Coronary artery (tissue), 2 donors: Measurements from ENCODE around the gene MTFR1L.

Experiments used
- DNase-seq: peaks from one replicate; pipeline ENCODE4 v3.0.0-alpha.2; 2017; ENCODE audit warnings: low spot score
- H3K27ac ChIP-seq, 2 donors: fragments of 200-600 bp; sonication (generic); one replicate each; pipeline ENCODE4 v1.5.1; 2016 to 2019
- H3K4me3 ChIP-seq: fragments of 200-600 bp; sonication (generic); 2 replicates; pipeline ENCODE4 v1.5.1; 2016; ENCODE audit warnings: mild to moderate bottlenecking, moderate library complexity
- TF ChIP-seq, protein P1 (sequence below): fragments of 200-600 bp; sonication (generic); IDR thresholded peaks from one replicate; pipeline ENCODE4 v1.5.1; 2019; ENCODE audit warnings: antibody characterized with exemption

MTFR1L gene

DNA sequence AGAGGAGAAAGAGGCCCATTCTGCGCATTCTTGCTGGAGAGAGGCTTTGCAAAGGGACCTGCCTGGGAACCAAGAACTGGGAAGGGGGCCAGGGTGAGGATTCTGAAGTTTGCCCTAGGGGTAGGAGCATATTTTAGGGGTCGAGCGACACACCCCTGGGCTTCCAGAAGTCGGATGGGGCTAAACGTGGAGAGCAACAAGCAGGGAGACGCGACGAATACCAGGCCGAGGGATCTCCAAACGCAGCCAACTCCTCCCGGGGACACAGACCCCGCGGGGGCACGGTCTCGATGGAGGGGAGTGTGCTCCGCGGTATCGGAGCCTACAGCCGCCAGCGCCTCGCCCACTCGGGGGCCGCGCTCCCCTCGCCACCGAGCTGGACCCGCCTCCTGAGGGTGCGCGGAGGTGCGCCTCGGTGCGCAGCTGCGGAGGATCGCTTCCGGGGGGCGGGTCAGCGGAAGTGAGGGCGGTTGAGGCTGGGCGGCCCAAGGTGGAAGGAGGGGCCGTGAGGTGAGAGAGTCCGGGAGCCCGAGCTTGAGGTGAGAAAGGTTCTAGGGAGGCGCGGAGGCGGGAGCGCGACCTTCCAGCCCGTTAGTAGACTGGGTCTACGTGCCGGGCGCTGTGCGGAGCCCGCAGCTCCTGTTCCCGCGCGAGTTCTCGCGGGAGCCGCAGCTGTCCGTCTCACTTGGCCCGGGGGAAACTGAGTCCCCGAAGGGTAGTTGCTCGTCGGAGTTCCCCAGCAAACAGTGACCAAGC lies at the start of gene MTFR1L:
Gene MTFR1L, plus strand, starts transcription at position 464 of the 756 bp plus-strand sequence. CDS start 3,151 bp downstream, outside the sequence.
- peak; percentile 88 for DNase-seq
- peak within 1 kb of the TSS; percentile 92 for H3K4me3 ChIP-seq
- peak within 1 kb of the TSS; percentile 71 to 93 for H3K27ac ChIP-seq
- TF ChIP-seq, protein P1, sequence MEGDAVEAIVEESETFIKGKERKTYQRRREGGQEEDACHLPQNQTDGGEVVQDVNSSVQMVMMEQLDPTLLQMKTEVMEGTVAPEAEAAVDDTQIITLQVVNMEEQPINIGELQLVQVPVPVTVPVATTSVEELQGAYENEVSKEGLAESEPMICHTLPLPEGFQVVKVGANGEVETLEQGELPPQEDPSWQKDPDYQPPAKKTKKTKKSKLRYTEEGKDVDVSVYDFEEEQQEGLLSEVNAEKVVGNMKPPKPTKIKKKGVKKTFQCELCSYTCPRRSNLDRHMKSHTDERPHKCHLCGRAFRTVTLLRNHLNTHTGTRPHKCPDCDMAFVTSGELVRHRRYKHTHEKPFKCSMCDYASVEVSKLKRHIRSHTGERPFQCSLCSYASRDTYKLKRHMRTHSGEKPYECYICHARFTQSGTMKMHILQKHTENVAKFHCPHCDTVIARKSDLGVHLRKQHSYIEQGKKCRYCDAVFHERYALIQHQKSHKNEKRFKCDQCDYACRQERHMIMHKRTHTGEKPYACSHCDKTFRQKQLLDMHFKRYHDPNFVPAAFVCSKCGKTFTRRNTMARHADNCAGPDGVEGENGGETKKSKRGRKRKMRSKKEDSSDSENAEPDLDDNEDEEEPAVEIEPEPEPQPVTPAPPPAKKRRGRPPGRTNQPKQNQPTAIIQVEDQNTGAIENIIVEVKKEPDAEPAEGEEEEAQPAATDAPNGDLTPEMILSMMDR = no peak

DNA sequence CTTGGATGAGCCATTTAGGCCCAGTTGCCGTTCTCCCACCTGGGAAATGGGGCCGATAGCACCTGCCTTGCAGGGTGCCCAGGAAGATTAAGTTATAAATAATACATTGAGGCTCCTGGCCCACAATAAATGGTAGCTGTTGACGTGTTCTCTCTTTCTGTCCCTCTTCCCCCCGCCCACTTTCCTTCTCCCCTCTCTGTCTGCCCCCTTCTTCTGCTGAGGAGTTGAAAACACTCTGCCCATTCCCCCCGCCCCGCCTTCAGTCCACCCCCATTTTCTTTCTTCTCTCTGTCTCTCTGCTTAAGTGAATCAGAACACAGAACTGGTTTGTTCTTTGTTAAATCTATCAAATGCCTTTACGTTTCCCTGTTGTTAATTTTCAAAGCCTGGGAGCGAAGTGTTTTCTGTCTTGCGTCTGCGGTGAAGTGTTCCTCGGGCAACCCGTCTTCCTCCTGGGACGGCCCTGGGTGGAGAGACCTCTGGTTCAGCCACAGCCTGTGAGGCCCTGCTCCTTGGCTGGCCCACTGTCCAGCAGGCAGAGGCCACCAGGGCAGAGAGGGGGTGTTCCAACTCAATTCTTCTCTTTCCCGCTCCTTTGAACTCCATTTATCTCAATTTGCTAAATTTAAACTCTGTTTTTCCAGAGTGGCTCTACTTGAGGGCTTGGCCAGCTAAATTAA lies 49.1 kb upstream of the MTFR1L start:
- Histone ChIP-seq H3K4me3 (no peak overlapping the region), H3K27ac (peak overlapping the region; percentile 20 to 65)
- no peak for DNase-seq
- TF ChIP-seq, protein P1 = no peak

DNA sequence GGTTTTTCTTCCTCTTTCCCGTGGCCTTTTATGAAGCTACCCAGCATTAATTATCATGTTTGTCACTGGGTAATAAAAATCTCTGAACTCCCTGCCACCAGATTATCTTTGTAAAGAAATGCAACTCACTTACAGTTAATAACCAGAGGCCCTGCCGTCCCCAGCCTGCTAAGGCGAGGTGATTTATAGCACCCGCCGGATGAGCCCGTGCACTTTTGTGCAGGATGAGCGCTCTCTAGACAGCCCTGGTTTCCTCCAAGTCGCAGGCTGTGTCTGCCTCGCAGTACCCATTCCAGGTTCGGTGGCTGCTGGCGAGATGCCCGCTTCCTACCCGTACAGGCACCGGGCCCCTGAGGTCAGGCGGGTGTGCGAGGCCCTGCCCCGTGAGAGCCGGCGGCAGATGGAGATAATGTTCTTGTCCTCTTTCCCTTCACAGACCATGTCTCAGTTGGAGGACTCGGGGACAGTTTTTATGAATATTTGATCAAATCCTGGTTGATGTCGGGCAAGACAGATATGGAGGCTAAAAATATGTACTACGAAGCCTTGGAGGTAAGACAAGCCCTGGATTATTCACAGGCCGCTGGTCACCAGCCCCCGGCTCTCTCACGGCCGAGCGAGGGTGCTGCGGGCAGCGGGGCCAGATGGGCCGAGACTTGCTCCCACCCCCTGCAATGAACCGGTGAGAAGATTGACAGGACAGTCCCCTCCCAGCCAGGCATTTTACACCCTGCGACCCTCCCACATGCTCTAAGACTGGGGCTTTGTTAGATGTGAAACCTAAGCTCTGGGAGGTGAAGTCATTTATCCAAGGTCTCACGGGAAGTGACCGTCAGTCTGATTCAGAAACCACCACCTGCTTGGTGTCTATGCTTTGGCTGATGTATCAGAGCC lies 48.3 kb upstream of the MTFR1L start:
- Histone ChIP-seq H3K27ac (peak overlapping the region; percentile 20 to 65), H3K4me3 (no peak overlapping the region)
- DNase-seq = no peak
- TF ChIP-seq, protein P1 = no peak

DNA sequence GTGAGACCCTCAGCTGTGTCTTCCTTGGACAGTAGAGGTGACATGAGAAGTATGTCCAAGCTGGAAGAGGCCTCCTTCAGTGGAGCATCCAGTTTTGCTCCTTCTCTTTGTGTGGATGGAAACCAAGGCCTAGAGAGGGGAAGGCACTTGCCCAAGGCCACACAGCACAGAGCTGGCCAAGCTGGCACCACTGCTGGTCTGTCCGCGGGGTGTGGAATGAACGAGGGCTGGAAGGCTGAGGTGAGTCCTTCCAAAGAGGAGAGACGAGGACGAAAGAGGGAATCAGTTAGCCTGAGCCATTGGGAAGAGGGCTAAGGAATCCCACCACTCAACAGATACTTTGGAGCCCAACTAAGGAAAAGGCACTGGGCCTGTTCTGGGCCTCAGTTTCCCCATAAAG lies 47.6 kb upstream of the MTFR1L start:
- Histone ChIP-seq H3K27ac (peak overlapping the region in 1 of 2 donors; percentile 65), H3K4me3 (no peak overlapping the region)
- DNase-seq = no peak
- TF ChIP-seq, protein P1 = no peak

DNA sequence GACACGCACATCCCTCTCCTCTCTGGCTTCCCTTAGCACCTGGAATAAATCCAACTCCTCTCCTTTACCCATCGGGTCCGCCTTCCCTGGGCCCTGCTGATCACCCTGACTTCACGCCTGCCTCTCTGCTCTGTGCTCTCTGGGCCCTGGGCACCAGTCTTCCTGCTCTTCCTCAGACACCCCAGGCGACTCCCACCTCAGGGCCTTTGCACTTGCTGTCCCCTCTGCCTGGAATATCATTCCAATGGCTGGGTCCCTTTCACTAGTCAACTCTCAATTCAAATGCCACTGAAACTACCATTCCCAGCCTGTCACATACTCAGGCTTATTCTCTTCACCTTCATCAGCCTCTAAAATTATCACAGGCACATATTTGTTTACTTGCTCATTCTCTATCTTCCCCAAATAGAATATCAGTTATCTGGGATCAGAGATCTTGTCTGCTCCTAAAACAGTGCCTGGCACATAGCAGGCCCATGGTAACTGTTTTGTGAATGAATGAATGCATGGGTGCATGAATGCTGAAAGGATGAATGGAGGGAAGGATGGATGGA lies 47.0 kb upstream of the MTFR1L start:
- DNase-seq = no peak
- H3K27ac ChIP-seq = no peak overlapping the region
- H3K4me3 ChIP-seq = no peak overlapping the region
- TF ChIP-seq, protein P1 = no peak

DNA sequence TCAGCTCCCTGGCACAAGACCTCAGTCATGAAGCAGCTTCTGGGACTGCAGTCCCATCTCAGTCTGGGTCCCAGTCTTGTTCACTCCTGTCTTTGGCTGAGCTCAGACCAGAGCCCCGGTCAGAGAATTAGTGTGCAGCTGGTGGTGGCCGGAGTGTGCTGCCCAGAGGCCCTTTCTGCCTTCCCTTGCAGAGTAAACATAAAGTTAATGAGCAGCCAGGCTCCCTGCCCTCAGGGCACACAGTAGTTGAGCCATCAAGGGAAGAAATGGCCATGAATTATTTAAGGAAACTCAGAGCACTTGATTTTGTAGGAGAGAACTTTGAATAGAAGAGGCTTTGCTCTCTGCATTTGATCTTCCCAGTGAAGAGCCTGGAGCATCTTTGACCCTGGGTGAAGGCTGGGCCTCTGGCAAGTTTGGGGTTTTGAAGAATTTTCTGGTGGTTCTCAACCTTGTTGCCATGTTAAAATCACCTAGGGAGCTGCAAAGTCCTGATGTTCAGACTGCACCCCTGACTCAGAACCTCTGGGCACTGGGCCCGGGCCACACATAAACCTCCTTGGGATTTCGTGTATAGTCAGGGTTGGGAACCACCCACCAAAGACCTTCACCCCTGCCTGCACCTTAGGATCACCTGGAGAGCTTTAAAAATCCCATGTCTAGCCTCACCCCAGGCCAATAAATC lies 46.2 kb upstream of the MTFR1L start:
- TF ChIP-seq, protein P1 = no peak
- DNase-seq = no peak
- H3K4me3 ChIP-seq = no peak overlapping the region
- no peak overlapping the region for H3K27ac ChIP-seq
